Brain microvascular endothelial cell (primary cell): ENCODE data around the gene GPD2.

Experiments
- DNase-seq: peaks from one replicate; pipeline ENCODE4 v3.0.0-alpha.2; 2020
- H3K27ac ChIP-seq: fragments of 250-450 bp; sonication (Bioruptor Pico); 2 replicates; pipeline ENCODE4 v1.5.1; 2020; ENCODE audit warnings: mild to moderate bottlenecking, moderate library complexity
- H3K27me3 ChIP-seq: fragments of 250-450 bp; sonication (Bioruptor Pico); replicated peaks from 2 replicates; pipeline ENCODE4 v1.5.1; 2020; ENCODE audit warnings: mild to moderate bottlenecking
- H3K36me3 ChIP-seq: fragments of 250-450 bp; sonication (Bioruptor Pico); replicated peaks from 2 replicates; pipeline ENCODE4 v1.5.1; 2020; ENCODE audit warnings: mild to moderate bottlenecking
- H3K4me3 ChIP-seq: 2 replicates; pipeline ENCODE4 v1.5.1; 2011; ENCODE audit warnings: low read depth, mild to moderate bottlenecking, control low read depth, low read length, moderate library complexity
- CTCF ChIP-seq: IDR thresholded peaks from 2 replicates; pipeline ENCODE4 v1.5.1; 2011; ENCODE audit warnings: low read depth, mild to moderate bottlenecking, moderate library complexity, low read length, control low read depth, inconsistent platforms; ENCODE audit errors: missing control alignments
- in situ Hi-C: cut with HindIII; loops from 2 replicates; pipeline ENCODE4 v1.10.0; 2017; ENCODE audit warnings: low sequenced_read_pairs, low pct_ligation_motif_present

GPD2 gene

GRCh38 chr2:156430236-156430979 is 5.8 kb upstream of the GPD2 start:
- Histone ChIP-seq H3K27me3 (no peaks in the 10 kb centered on the region), H3K36me3 (no peaks in the 10 kb centered on the region), H3K4me3 (no peak overlapping the region), H3K27ac (peak overlapping the region; percentile 77)
- DNase-seq = no peak
- TF ChIP-seq CTCF = no peak
- in situ Hi-C loops = no loop called here

GRCh38 chr2:156430980-156431358 is 5.2 kb upstream of the GPD2 start:
- Histone ChIP-seq H3K4me3 (no peak overlapping the region), H3K27me3 (no peaks in the 10 kb centered on the region), H3K27ac (peak overlapping the region; percentile 77), H3K36me3 (no peaks in the 10 kb centered on the region)
- in situ Hi-C loops = no loop called here
- DNase-seq = no peak
- no peak for TF ChIP-seq CTCF

- TF ChIP-seq CTCF = no peak
- DNase-seq = peak; percentile 51
- Histone ChIP-seq H3K36me3 (no peaks in the 10 kb centered on the region), H3K4me3 (no peak overlapping the region), H3K27me3 (no peaks in the 10 kb centered on the region), H3K27ac (peak overlapping the region; percentile 81)
- in situ Hi-C loops = no loop called here
Measured at GRCh38 chr2:156434461-156435291, 1.5 kb upstream of the GPD2 start.

- DNase-seq = no peak
- in situ Hi-C loops = no loop called here
- no peak for TF ChIP-seq CTCF
- Histone ChIP-seq H3K36me3 (no peaks in the 10 kb centered on the region), H3K4me3 (peak overlapping the region; percentile 73), H3K27me3 (no peaks in the 10 kb centered on the region), H3K27ac (peak overlapping the region; percentile 81)
Measured at GRCh38 chr2:156435396-156435717, 822 bp upstream of the GPD2 start.

GRCh38 chr2:156436497-156437085 is 412 bp downstream of the GPD2 start:
- TF ChIP-seq CTCF = no peak
- H3K36me3 ChIP-seq = no peaks in the 10 kb centered on the region
- in situ Hi-C loops = no loop called here
- H3K27ac ChIP-seq = peak overlapping the region; percentile 81
- DNase-seq = no peak
- no peaks in the 10 kb centered on the region for H3K27me3 ChIP-seq
- H3K4me3 ChIP-seq = peak overlapping the region; percentile 73
